ENCODE measurements around the gene SLC2A11.

Gene SLC2A11

GRCh38 chr22:23857606-23858483 lies at the start of gene SLC2A11:
SLC2A11 (plus strand) TSS chr22:23857875; CDS start chr22:23858000, 125 bp downstream.
- peak; percentile 86 to 89 for DNase-seq (ENCODE audit: extremely low read depth in 1 of 2, low read depth in 1 of 2)

GRCh38 chr22:23812378-23812777 lies 45.3 kb upstream of the SLC2A11 start:
- no peak for DNase-seq (ENCODE audit: extremely low read depth in 1 of 2, low read depth in 1 of 2)

GRCh38 chr22:23815541-23816155 lies 42.0 kb upstream of the SLC2A11 start:
- no peak for DNase-seq (ENCODE audit: extremely low read depth in 1 of 2, low read depth in 1 of 2)

- no peak for DNase-seq (ENCODE audit: extremely low read depth in 1 of 2, low read depth in 1 of 2)
Measured at GRCh38 chr22:23816156-23816976, 41.3 kb upstream of the SLC2A11 start.

- DNase-seq (ENCODE audit: extremely low read depth in 1 of 2, low read depth in 1 of 2): no peak
Measured at GRCh38 chr22:23817146-23817545, 40.5 kb upstream of the SLC2A11 start.

GRCh38 chr22:23818541-23818940 lies 39.1 kb upstream of the SLC2A11 start:
- no peak for DNase-seq (ENCODE audit: extremely low read depth in 1 of 2, low read depth in 1 of 2)

GRCh38 chr22:23820748-23821211 lies 36.9 kb upstream of the SLC2A11 start:
- DNase-seq (ENCODE audit: extremely low read depth in 1 of 2, low read depth in 1 of 2): no peak

- no peak for DNase-seq (ENCODE audit: extremely low read depth in 1 of 2, low read depth in 1 of 2)
Measured at GRCh38 chr22:23822101-23822671, 35.5 kb upstream of the SLC2A11 start.

GRCh38 chr22:23823331-23823791 lies 34.3 kb upstream of the SLC2A11 start:
- no peak for DNase-seq (ENCODE audit: extremely low read depth in 1 of 2, low read depth in 1 of 2)

GRCh38 chr22:23824476-23825245 lies 33.0 kb upstream of the SLC2A11 start:
- DNase-seq (ENCODE audit: extremely low read depth in 1 of 2, low read depth in 1 of 2): no peak

- no peak for DNase-seq (ENCODE audit: extremely low read depth in 1 of 2, low read depth in 1 of 2)
Measured at GRCh38 chr22:23825246-23825905, 32.3 kb upstream of the SLC2A11 start.

- no peak for DNase-seq (ENCODE audit: extremely low read depth in 1 of 2, low read depth in 1 of 2)
Measured at GRCh38 chr22:23826510-23827350, 30.9 kb upstream of the SLC2A11 start.

- DNase-seq (ENCODE audit: extremely low read depth in 1 of 2, low read depth in 1 of 2): no peak
Measured at GRCh38 chr22:23827351-23827995, 30.2 kb upstream of the SLC2A11 start.

GRCh38 chr22:23828800-23829680 lies 28.6 kb upstream of the SLC2A11 start:
- no peak for DNase-seq (ENCODE audit: extremely low read depth in 1 of 2, low read depth in 1 of 2)

GRCh38 chr22:23829845-23830372 lies 27.8 kb upstream of the SLC2A11 start:
- no peak for DNase-seq (ENCODE audit: extremely low read depth in 1 of 2, low read depth in 1 of 2)

- DNase-seq (ENCODE audit: extremely low read depth in 1 of 2, low read depth in 1 of 2): no peak
Measured at GRCh38 chr22:23831261-23831660, 26.4 kb upstream of the SLC2A11 start.

- no peak for DNase-seq (ENCODE audit: extremely low read depth in 1 of 2, low read depth in 1 of 2)
Measured at GRCh38 chr22:23831781-23832180, 25.9 kb upstream of the SLC2A11 start.

Measured in activated CD8-positive, alpha-beta memory T cell treated with anti-CD3 and anti-CD28 coated beads for 1 hour (primary cell).